ENCODE measurements around the gene RSPO1.

Gene RSPO1

GRCh38 chr1:37564892-37565291 is 69.8 kb downstream of the RSPO1 start:
- DNase-seq (ENCODE audit: low spot score): no peak
- TF ChIP-seq CTCF (IDR thresholded peaks at IDR 0.05; ENCODE audit: extremely low read depth, missing control alignments): no peak

GRCh38 chr1:37562984-37563383 is 71.7 kb downstream of the RSPO1 start:
- DNase-seq (ENCODE audit: low spot score): no peak
- no peak for TF ChIP-seq CTCF (IDR thresholded peaks at IDR 0.05; ENCODE audit: extremely low read depth, missing control alignments)

All from GM20000 (cell line).